GM12872 (cell line): ENCODE results near the gene TBC1D2B.

Source experiments
- TF ChIP-seq, protein P1 (sequence below): IDR thresholded peaks from 3 replicates; pipeline ENCODE4 v1.5.1; 2011; ENCODE audit warnings: low read depth, mild to moderate bottlenecking, low read length, moderate library complexity; ENCODE audit not compliant: insufficient read depth

The TBC1D2B gene

DNA sequence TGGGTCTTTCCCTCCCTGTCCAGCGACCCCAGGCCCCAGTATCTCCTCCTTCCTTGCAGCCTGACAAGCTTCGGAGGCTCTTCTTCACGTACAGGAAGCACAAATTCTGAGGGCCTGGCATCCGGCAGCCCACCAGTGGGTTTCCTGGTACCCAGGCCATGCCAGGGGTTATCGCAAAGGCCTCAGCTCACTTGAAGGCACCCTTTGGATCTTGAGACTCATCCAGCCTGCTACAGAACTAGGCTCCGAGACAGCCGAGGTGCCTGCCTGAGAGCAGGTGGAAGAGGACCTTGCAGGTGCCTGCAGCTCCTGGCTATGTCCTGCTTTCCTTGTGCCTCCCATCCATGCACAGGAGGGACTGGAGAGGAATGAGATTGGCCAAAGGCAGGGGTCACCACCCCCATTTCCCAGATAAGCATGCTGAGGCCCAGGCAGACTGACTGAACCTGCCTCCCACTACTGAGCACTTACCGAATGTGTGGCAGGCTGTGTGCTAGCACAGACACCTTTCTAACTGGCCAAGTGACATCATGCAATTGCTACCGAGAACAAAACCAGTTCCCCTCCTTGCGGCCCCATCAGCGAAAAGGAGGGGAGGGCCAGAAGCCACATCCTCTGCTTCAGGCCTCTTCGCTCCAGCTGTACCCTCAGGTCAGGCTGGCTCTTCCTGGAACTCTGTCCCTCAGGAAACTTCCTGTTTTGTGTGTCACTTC, 26.1 kb upstream of the TBC1D2B start:
- TF ChIP-seq, protein P1, sequence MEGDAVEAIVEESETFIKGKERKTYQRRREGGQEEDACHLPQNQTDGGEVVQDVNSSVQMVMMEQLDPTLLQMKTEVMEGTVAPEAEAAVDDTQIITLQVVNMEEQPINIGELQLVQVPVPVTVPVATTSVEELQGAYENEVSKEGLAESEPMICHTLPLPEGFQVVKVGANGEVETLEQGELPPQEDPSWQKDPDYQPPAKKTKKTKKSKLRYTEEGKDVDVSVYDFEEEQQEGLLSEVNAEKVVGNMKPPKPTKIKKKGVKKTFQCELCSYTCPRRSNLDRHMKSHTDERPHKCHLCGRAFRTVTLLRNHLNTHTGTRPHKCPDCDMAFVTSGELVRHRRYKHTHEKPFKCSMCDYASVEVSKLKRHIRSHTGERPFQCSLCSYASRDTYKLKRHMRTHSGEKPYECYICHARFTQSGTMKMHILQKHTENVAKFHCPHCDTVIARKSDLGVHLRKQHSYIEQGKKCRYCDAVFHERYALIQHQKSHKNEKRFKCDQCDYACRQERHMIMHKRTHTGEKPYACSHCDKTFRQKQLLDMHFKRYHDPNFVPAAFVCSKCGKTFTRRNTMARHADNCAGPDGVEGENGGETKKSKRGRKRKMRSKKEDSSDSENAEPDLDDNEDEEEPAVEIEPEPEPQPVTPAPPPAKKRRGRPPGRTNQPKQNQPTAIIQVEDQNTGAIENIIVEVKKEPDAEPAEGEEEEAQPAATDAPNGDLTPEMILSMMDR = no peak

DNA sequence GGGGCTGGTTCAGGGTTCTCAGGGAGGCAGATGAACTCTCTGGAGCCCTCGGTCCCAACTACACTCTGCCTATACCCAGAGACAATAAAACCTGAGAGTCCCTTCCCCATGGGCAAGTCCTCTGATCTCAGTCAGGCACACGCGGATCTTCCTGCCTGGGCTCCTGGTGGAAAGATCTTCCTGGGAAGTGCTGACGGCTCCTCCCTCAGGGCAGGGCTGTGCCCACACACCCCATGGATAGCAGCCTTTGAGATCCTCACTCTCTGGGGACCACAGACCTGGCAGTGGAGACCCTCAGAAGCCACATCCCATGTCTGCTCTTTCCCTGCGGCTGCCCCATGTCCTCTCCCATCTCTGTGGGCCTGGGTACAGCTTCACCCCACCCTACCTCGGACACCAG, 25.2 kb upstream of the TBC1D2B start:
- TF ChIP-seq, protein P1 = no peak

DNA sequence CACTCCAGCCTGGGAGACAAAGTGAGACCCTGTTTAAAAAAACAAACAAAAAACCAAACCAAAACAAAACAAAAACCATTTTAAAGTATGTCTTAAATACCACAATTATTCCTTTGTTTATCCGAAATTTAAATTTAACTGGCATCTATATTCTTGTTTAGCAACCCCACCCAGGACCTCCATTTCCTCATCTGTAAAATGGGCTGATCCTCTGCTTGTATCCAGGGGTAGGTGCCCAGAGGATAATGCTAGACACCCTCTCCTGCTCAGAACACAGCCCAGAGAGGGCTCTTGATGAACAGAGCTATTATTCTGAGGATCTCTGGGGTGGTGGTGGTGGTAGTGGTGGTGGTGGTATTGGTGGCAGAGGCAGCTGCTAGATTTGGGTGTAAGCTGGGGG, 24.7 kb upstream of the TBC1D2B start:
- TF ChIP-seq, protein P1 = no peak

DNA sequence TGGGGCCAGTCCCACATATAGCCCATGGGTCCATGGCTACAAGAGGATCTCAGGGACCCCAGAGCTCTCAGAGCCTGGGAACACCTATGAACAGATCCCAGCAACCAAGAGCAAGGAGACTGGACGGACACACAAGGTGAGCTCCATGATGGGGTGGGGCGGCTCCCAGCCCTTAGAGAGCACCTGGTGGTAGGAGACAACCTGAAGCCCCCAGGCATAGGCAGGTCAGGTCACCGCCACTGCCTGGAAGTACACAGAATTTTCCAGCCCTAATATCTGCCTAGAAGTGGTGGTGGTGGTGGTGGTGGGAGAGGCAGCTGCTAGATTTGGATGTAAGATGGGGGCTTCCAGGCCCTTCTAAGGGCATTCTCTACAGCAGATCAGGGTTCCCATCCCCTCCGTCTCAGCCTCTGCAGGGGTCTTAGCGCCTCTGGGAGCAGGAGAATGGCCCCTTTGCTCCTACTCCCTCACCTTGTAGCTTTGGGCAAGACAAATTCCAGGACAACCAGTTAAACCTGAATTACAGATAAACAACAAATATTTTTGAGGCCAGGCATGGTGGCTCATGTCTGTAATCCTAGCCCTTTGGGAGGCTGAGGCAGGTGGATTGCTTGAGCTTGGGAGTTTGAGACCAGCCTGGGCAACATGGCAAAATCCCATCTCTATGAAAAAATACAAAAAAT, 24.1 kb upstream of the TBC1D2B start:
- TF ChIP-seq, protein P1 = no peak

DNA sequence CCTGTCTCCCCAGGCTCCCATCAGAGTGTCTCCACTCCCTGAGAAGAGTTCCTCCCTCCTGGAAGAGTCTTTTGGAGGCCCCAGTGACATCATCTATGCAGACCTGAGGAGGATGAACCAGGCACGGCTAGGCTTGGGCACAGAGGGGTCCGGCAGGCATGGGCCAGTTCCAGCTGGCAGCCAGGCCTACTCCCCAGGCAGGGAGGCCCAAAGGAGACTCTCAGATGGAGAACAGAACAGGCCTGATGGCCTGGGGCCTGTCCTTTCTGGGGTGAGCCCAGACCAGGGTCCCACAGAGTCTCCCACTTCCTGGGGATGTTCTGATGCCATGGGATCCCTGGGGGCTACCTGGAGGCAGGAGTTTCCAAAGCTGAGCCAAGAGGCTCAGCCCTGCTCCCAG, 23.4 kb upstream of the TBC1D2B start:
- TF ChIP-seq, protein P1 = no peak

DNA sequence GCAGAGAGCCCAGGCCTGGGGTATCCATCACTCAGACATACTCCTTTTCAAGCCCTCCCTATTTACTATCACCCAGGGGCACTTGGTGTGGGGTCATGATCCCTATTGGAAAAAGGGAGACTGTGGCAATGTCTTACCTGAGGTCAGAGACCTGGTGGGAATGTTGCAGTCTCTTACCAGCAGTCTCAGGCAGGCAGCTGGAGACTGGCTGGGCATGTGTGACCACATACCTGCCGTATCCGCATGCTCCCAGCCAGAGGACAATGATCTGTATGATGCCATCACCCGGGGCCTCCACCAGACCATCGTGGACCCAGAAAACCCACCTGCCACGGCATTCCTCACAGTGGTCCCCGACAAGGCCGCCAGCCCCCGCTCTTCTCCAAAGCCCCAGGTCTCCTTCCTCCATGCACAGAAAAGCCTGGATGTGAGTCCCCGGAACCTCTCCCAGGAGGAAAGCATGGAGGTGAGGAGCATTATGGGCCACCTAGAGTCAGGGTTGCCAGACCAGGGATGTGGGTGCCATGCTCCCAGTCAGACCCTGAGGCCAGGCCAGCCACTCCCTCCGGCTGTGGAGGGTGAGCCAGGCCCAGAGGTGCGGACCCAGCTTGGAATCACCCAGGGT, 20.7 kb upstream of the TBC1D2B start:
- TF ChIP-seq, protein P1 = no peak

DNA sequence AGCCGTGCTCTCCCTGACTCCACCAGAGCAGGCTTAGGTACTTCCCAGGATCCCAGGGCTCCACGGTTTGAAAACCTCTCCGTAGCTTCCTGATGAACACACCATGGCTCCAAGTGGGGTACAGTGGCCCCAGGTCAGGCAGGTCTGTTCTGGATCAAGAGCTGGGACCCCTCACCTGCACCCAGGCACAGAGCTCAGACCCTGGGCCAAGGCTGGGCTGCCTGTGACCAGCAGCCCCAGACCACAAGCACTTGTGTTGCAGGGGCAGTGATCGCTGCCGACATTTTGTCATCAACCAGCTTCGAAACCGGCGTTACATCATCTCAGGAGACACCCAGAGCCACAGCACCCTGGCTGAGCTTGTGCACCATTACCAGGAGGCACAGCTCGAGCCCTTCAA, 20.2 kb upstream of the TBC1D2B start:
- TF ChIP-seq, protein P1 = no peak
